GM23338 (cell line): ENCODE results near the gene DNAJB6. TPM values are rescaled to one million over a fixed set of nuclear protein-coding genes. Genes with fewer than 3 reads are reported as not detected.

Experiments
- ATAC-seq: fragments of 200-7000 bp; cut with Tn5 transposase; 3 replicates; pipeline ENCODE4 v1.9.1; 2020
- DNase-seq: peaks from one replicate; pipeline ENCODE4 v3.0.0-alpha.2; 2015; ENCODE audit warnings: low spot score
- H2AFZ ChIP-seq: fragments of 200-600 bp; sonication (generic); 2 replicates; pipeline ENCODE4 v1.8.0; 2016; ENCODE audit warnings: antibody characterized with exemption, mild to moderate bottlenecking, moderate library complexity
- H3F3A ChIP-seq: fragments of 200-600 bp; sonication (generic); replicated peaks from 2 replicates; pipeline ENCODE4 v1.8.0; 2017; ENCODE audit warnings: antibody characterized with exemption, mixed run types, low read depth
- H3K27ac ChIP-seq: fragments of 200-600 bp; sonication (generic); 2 replicates; pipeline ENCODE4 v1.6.1; 2016; ENCODE audit warnings: low read depth
- H3K27me3 ChIP-seq: fragments of 200-600 bp; sonication (generic); 2 replicates; pipeline ENCODE4 v1.8.0; 2016; ENCODE audit warnings: mild to moderate bottlenecking, mixed run types, moderate library complexity; ENCODE audit not compliant: insufficient read depth
- H3K36me3 ChIP-seq: fragments of 200-600 bp; sonication (generic); 2 replicates; pipeline ENCODE4 v1.8.0; 2016; ENCODE audit warnings: mild to moderate bottlenecking; ENCODE audit not compliant: insufficient read depth
- H3K4me1 ChIP-seq: fragments of 200-600 bp; sonication (generic); 2 replicates; pipeline ENCODE4 v1.8.0; 2016; ENCODE audit warnings: mild to moderate bottlenecking, moderate library complexity; ENCODE audit not compliant: insufficient read depth
- H3K4me2 ChIP-seq: fragments of 200-600 bp; sonication (generic); 2 replicates; pipeline ENCODE4 v1.7.1; 2017; ENCODE audit warnings: mixed run types
- H3K4me3 ChIP-seq: fragments of 200-600 bp; sonication (generic); 2 replicates; pipeline ENCODE4 v1.6.1; 2016; ENCODE audit warnings: mixed run types
- H3K79me2 ChIP-seq: fragments of 200-600 bp; sonication (generic); replicated peaks from 2 replicates; pipeline ENCODE4 v1.8.0; 2017; ENCODE audit warnings: mild to moderate bottlenecking; ENCODE audit not compliant: insufficient read depth
- H3K9me2 ChIP-seq: fragments of 200-600 bp; sonication (generic); 2 replicates; pipeline ENCODE4 v1.8.0; 2017; ENCODE audit not compliant: insufficient read depth
- H4K20me1 ChIP-seq: fragments of 200-600 bp; sonication (generic); replicated peaks from 2 replicates; pipeline ENCODE4 v1.8.0; 2017; ENCODE audit warnings: mild to moderate bottlenecking; ENCODE audit not compliant: insufficient read depth
- H3K27ac Mint-ChIP-seq: 2 replicates; pipeline ENCODE4 v1.8.0; 2020; ENCODE audit warnings: inconsistent platforms, mild to moderate bottlenecking, moderate library complexity, mixed read lengths
- H3K27me3 Mint-ChIP-seq: 3 replicates; pipeline ENCODE4 v1.8.0; 2022; ENCODE audit warnings: low read depth, mild to moderate bottlenecking, moderate library complexity, mixed read lengths, inconsistent platforms; ENCODE audit not compliant: insufficient read depth, poor library complexity
- H3K36me3 Mint-ChIP-seq: 3 replicates; pipeline ENCODE4 v1.8.0; 2021; ENCODE audit warnings: low read depth, mild to moderate bottlenecking, inconsistent platforms, moderate library complexity, mixed read lengths
- H3K4me1 Mint-ChIP-seq: 3 replicates; pipeline ENCODE4 v1.8.0; 2020; ENCODE audit warnings: mild to moderate bottlenecking, inconsistent platforms, mixed read lengths
- H3K4me3 Mint-ChIP-seq: 3 replicates; pipeline ENCODE4 v1.8.0; 2021; ENCODE audit warnings: moderate library complexity, mild to moderate bottlenecking, inconsistent platforms, mixed read lengths
- H3K9me3 Mint-ChIP-seq: 3 replicates; pipeline ENCODE4 v1.8.0; 2020; ENCODE audit warnings: moderate library complexity, mild to moderate bottlenecking, inconsistent platforms, mixed read lengths
- EZH2 ChIP-seq: fragments of 200-600 bp; sonication (generic); IDR thresholded peaks from one replicate; pipeline ENCODE4 v1.8.0; 2017; ENCODE audit warnings: antibody characterized with exemption, mild to moderate bottlenecking, low read depth; ENCODE audit not compliant: unreplicated experiment
- EZH2phosphoT487 ChIP-seq: fragments of 200-600 bp; sonication (generic); IDR thresholded peaks from one replicate; pipeline ENCODE4 v1.8.1; 2018; ENCODE audit warnings: antibody characterized with exemption; ENCODE audit not compliant: unreplicated experiment
- JUNB ChIP-seq: IDR thresholded peaks from one replicate; pipeline ENCODE4 v1.6.1; 2016; ENCODE audit warnings: antibody characterized with exemption; ENCODE audit not compliant: unreplicated experiment
- NANOG ChIP-seq: IDR thresholded peaks from 2 replicates; pipeline ENCODE4 v1.6.1; 2016; ENCODE audit warnings: antibody characterized with exemption, borderline replicate concordance
- POLR2AphosphoS5 ChIP-seq: IDR thresholded peaks from 2 replicates; pipeline ENCODE4 v1.6.1; 2016; ENCODE audit warnings: antibody characterized with exemption, low read depth
- ZNF331 ChIP-seq: fragments of 250-450 bp; sonication (Bioruptor Pico); IDR thresholded peaks from 2 replicates; pipeline ENCODE4 v1.5.0; 2020; ENCODE audit warnings: low read depth, mild to moderate bottlenecking, moderate library complexity
- polyA plus RNA-seq: library from polyadenylated mRNA; unstranded; fragments of >200 nt; fragmentation: Nextera tagmentation; extraction: Ambion mirVana; gene quantifications from 2 replicates; pipeline ENCODE4 v1.2.1, GENCODE V29; 2016
- total RNA-seq: library from RNA; depleted of rRNA; stranded (reverse); fragments of >200 nt; shearing (Covaris generic); gene quantifications from 2 replicates; pipeline ENCODE4 v1.2.3, GENCODE V29; 2014
- TF ChIP-seq, protein P1 (sequence below): IDR thresholded peaks from one replicate; pipeline ENCODE4 v1.6.1; 2018; ENCODE audit warnings: antibody characterized with exemption; ENCODE audit not compliant: unreplicated experiment
- TF ChIP-seq, protein P2 (sequence below): IDR thresholded peaks from 2 replicates; pipeline ENCODE4 v1.6.1; 2016; ENCODE audit warnings: antibody characterized with exemption

Gene DNAJB6
- total and polyA plus RNA-seq, 2 experiments from 2014 or later = 308 to 322 TPM

DNA sequence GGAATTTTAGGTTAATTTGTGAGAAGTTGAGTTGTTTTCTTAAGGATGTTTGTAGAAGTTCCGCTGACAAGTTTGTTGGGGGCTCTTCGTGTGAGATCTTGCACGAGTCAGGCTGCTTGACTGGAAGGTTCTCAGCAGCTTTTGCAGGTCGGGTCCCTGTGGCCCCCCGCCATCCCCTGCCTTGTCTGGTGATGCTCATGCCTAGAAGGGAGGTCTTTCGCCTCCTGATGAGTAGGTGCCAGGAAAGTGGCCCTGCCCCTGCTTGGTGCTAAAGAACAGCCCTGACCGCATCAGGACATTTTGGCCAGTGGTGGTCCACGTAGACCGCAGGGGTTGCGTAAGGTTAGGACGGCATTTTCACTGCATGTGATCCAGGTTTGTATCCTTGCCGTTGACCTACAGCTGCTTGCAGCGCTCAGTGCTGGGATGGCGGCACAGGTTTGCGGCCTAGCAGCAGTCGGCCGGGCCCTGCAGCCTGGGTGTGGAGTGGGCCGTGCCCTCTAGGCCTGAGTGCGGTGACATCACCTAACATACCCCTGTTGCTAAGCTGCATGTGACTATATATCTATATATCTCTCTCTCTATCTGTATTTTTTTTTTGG lies 62.4 kb downstream of the DNAJB6 start:
- H3K27ac Mint-ChIP-seq = peak overlapping the region; percentile 48; the same call in 1 of the 2 replicates
- Histone ChIP-seq H3K4me3 (no peak overlapping the region), H3K27me3 (no peaks in the 10 kb centered on the region), H3K79me2 (peaks cover 97% of the 10 kb centered on the region), H3K27ac (peak overlapping the region; percentile 7), H3K4me1 (peaks cover 5% of the 10 kb centered on the region; the same call in 1 of the 2 replicates), H3F3A (peaks cover 60% of the 10 kb centered on the region), H3K9me2 (no peaks in the 10 kb centered on the region), H3K36me3 (peaks cover 4% of the 10 kb centered on the region; the same call in 1 of the 2 replicates), H4K20me1 (peaks cover 52% of the 10 kb centered on the region), H2AFZ (no peak overlapping the region), H3K4me2 (no peak overlapping the region)
- no peak for DNase-seq
- H3K27me3 Mint-ChIP-seq = peaks cover 22% of the 10 kb centered on the region
- TF ChIP-seq, protein P1, sequence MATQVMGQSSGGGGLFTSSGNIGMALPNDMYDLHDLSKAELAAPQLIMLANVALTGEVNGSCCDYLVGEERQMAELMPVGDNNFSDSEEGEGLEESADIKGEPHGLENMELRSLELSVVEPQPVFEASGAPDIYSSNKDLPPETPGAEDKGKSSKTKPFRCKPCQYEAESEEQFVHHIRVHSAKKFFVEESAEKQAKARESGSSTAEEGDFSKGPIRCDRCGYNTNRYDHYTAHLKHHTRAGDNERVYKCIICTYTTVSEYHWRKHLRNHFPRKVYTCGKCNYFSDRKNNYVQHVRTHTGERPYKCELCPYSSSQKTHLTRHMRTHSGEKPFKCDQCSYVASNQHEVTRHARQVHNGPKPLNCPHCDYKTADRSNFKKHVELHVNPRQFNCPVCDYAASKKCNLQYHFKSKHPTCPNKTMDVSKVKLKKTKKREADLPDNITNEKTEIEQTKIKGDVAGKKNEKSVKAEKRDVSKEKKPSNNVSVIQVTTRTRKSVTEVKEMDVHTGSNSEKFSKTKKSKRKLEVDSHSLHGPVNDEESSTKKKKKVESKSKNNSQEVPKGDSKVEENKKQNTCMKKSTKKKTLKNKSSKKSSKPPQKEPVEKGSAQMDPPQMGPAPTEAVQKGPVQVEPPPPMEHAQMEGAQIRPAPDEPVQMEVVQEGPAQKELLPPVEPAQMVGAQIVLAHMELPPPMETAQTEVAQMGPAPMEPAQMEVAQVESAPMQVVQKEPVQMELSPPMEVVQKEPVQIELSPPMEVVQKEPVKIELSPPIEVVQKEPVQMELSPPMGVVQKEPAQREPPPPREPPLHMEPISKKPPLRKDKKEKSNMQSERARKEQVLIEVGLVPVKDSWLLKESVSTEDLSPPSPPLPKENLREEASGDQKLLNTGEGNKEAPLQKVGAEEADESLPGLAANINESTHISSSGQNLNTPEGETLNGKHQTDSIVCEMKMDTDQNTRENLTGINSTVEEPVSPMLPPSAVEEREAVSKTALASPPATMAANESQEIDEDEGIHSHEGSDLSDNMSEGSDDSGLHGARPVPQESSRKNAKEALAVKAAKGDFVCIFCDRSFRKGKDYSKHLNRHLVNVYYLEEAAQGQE = no peak
- TF ChIP-seq, protein P2, sequence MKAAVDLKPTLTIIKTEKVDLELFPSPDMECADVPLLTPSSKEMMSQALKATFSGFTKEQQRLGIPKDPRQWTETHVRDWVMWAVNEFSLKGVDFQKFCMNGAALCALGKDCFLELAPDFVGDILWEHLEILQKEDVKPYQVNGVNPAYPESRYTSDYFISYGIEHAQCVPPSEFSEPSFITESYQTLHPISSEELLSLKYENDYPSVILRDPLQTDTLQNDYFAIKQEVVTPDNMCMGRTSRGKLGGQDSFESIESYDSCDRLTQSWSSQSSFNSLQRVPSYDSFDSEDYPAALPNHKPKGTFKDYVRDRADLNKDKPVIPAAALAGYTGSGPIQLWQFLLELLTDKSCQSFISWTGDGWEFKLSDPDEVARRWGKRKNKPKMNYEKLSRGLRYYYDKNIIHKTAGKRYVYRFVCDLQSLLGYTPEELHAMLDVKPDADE = no peak
- H3K36me3 Mint-ChIP-seq = peaks cover 67% of the 10 kb centered on the region
- peaks cover 17% of the 10 kb centered on the region for H3K4me1 Mint-ChIP-seq
- H3K4me3 Mint-ChIP-seq = no peak overlapping the region; the same call in 2 of the 3 replicates
- no peak for ATAC-seq
- H3K9me3 Mint-ChIP-seq = no peaks in the 10 kb centered on the region; the same call in 2 of the 3 replicates

DNA sequence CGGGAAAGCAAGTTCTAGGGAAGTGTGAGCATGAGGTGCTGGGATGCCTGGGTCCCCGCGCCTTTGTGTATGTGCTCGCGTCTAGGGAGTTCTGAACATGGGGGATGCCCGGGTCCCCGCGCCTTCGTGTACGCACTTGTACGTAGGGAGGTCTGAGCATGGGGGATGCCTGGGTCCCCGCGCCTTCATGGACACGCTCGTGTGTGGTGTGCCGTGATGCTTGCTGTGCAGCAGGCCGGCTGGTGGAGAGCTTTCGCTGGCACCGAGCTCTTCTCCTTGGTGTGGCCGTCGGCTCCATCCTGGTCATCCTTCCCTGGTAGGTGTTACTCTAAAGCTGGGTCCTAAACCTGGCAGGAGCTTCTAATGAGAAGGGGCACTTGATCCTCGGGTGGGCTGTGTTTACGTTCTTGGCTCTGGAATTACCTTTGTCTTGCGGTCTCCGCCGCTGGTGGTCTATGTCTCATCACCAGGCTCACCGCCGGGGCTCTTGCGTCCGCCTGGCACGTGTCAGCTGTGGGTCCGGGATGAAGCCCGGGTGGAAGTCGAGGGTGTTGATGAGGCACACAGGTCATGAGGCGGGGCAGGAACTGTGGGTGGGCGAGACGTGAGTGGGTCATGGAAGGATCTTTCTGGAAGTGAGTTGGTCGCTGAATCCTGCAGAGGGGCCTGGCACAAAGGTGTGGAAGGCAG lies 63.5 kb downstream of the DNAJB6 start:
- peaks cover 67% of the 10 kb centered on the region for H3K36me3 Mint-ChIP-seq
- no peak overlapping the region for H3K4me3 ChIP-seq
- DNase-seq (no peak), ATAC-seq (no peak)
- H2AFZ ChIP-seq = no peak overlapping the region
- no peaks in the 10 kb centered on the region for H3K27me3 ChIP-seq
- peak overlapping the region; percentile 69; the same call in 1 of the 2 replicates for H3K27ac Mint-ChIP-seq
- H3K36me3 ChIP-seq = peaks cover 4% of the 10 kb centered on the region; the same call in 1 of the 2 replicates
- H3K27me3 Mint-ChIP-seq = peaks cover 22% of the 10 kb centered on the region
- peaks cover 58% of the 10 kb centered on the region for H3F3A ChIP-seq
- peaks cover 97% of the 10 kb centered on the region for H3K79me2 ChIP-seq
- no peaks in the 10 kb centered on the region; the same call in 2 of the 3 replicates for H3K9me3 Mint-ChIP-seq
- no peak overlapping the region for H3K4me2 ChIP-seq
- H3K4me1 ChIP-seq = peaks cover 5% of the 10 kb centered on the region; the same call in 1 of the 2 replicates
- TF ChIP-seq POLR2AphosphoS5 (no peak), NANOG (no peak), EZH2 (no peak), ZNF331 (CRISPR knock-in tag) (no peak), EZH2phosphoT487 (no peak), JUNB (no peak)
- H3K27ac ChIP-seq = peak overlapping the region; percentile 72; the same call in 1 of the 2 replicates
- H3K9me2 ChIP-seq = no peaks in the 10 kb centered on the region
- no peak overlapping the region; the same call in 2 of the 3 replicates for H3K4me3 Mint-ChIP-seq
- H4K20me1 ChIP-seq = peaks cover 48% of the 10 kb centered on the region
- H3K4me1 Mint-ChIP-seq = peaks cover 17% of the 10 kb centered on the region
